GM21723 (cell line): ENCODE results near the gene AGPAT1.
"Not testable (repeated sequence)": the region's sequence is repeated elsewhere in the genome, so short reads cannot be mapped to it uniquely, and the experiment has no call there.

Source experiments
- ATAC-seq: cut with Tn5 transposase; IDR thresholded peaks from one replicate; pipeline ENCODE4 v1.9.1; 2021; ENCODE audit warnings: mild to moderate bottlenecking, moderate library complexity; ENCODE audit not compliant: unreplicated experiment

AGPAT1 gene

GRCh38 chr6:32175711-32176475, at the start of gene AGPAT1:
TSS of gene AGPAT1 (minus strand) at chr6:32176084. CDS start at chr6:32171496, 4,588 bp downstream.
- ATAC-seq = peak; percentile 47

DNA sequence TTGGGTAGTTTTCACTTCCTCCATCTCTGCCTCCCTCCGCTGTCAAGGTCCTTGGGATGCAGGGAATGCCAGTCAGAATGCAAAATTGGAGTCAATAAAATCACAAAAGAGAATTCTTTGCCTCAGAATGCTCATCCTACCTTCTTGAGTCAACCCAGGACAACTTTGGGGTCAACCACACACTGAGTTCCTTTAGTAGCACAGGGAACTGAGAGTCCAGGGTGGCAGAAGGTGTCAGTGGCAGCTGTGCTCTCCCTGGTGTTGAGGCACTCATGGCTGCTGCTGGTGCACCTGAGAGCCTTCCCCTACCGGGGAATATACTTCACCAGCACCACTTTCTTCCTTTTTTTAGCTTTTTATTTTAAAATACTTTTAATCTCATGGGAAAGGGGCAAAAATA, 48.8 kb upstream of the AGPAT1 start:
- ATAC-seq = no peak

GRCh38 chr6:32223258-32224235, 47.7 kb upstream of the AGPAT1 start, which contains the start of gene NOTCH4:
TSS of gene NOTCH4 (minus strand) at chr6:32224067. CDS start at chr6:32223928, 139 bp downstream.
- no peak for ATAC-seq

- no peak for ATAC-seq
These were observed 46.7 kb upstream of the AGPAT1 start for GRCh38 chr6:32222333-32223230.

DNA sequence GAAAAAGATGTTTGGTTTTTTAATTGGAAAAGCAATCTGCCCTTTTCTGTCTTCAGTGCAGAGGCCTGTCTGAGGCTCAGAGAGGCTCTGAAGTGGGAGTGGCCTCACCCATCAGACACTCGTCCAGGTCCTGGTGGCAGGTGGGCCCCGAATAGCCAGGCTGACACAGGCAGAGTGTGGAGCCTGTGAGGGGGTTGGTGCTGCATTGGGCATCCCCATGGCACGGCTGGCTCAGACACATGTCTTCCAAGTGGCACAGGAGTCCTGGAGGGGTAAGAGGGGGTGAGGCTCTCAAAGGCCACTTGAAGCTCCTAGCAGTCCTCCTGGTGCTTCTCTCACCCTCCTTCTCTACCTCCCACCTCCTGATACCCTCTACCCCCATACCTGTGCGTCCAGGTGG, 44.1 kb upstream of the AGPAT1 start:
- no peak for ATAC-seq

DNA sequence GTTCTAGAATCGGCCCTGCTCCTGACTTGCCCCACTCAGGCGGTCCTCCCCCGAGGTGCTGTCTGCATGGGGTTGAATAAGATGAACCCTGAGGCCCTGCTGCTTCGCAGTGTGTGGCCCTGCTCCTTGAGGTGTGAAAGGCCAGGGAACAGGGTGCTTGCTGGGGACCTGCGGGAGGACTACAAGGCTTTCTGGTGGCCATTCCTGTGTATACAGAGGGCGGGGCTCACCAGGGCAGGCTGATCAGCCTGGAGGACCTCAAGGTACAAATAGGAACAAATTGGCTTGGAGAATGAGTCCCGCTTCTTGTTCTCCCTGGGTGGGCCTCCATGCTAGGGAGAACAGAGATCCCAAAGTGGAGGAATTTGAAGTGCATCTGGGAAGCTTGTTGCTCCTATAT, 42.3 kb upstream of the AGPAT1 start:
- no peak for ATAC-seq

DNA sequence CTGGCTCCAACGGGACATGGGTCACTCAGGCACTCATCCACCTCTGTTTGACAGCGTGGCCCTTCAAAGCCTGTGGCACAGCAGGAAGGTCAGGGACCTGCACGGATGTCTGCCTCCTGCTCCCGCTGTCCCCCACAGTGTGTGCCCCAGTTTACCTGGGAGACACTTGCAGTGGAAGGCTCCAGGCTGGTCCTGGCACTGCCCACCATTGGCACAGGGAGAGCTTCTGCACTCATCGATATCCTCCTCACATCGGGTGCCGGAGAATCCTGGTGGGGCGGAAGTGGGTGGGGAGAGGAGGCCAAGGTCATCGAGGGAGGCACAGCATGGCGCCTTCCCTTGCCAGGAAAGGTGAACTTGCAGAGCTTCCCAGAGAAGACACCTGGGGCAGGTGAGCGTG, 41.1 kb upstream of the AGPAT1 start:
- no peak for ATAC-seq

DNA sequence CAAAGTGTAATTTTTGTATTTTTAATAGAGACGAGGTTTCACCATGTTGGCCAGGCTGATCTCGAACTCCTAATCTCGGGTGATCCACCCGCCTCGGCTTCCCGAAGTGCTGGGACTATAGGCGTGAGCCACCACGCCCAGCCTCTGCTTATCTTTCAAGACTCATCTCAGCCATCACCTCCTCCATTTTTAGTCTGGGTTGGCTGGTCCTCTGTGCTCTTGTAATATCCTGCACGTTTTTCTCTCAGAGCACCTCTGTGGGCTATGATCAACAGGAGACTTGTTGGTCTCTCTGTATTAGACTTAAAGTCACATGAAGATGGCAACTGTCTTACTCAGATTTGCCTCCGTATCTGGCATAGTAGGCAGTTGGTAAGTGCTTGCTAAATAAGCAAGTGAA, 40.4 kb upstream of the AGPAT1 start:
- no peak for ATAC-seq

DNA sequence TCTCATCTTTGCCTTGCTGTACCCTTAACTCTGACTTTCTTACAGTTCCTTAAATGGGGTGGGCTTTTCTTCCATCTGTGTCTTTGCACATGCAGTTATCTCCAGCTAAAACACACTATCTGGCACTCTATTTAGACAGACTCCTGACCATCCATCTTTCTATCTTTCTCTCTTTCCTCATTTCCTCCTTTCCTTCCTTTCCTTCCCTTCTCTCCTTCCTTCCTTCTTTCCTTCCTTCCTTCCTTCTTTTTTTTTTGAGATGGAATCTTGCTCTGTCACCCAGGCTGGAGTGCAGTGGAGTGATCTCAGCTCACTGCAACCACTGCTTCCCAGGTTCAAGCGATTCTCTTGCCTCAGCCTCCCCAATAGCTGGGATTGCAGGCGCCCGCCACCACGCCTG, 39.7 kb upstream of the AGPAT1 start:
- ATAC-seq = no peak

DNA sequence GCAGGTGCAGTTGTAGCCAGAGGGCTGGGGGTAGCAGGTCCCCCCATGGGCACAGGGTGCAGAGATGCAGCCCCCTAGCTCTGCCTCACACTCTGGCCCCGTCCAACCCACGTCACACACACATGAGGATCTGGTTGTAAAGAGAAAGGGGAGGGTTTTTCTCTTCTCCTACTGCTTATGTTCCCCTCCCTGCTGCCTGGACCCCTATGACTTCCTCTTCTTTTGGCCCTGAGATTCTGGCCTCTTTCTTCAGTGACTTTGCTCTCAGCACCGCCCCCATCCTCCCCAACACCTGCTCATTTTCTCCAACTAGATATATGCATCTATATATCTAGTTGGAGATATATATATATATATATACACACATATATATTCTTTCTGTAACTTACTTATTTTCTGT, 38.2 kb upstream of the AGPAT1 start:
- ATAC-seq = no peak

DNA sequence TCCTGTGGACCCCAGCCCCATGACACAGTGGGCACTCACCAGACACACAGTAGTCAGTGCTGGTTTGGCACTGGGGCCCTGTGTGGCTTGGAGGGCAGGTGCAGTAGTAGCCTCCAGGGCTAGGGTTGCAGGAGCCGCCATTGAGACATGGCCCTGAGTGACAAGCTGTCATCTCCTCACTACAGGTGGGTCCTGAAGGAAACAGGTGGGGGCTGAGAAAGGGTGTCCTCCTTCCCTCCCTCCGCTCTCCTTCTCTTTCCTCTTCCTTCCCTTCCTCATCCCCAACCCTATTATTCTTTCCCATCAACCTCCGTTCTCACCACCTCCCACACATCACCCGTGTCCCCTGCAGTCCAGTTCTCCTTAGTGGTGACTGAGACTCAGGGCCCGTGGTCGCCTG, 37.8 kb upstream of the AGPAT1 start:
- no peak for ATAC-seq

DNA sequence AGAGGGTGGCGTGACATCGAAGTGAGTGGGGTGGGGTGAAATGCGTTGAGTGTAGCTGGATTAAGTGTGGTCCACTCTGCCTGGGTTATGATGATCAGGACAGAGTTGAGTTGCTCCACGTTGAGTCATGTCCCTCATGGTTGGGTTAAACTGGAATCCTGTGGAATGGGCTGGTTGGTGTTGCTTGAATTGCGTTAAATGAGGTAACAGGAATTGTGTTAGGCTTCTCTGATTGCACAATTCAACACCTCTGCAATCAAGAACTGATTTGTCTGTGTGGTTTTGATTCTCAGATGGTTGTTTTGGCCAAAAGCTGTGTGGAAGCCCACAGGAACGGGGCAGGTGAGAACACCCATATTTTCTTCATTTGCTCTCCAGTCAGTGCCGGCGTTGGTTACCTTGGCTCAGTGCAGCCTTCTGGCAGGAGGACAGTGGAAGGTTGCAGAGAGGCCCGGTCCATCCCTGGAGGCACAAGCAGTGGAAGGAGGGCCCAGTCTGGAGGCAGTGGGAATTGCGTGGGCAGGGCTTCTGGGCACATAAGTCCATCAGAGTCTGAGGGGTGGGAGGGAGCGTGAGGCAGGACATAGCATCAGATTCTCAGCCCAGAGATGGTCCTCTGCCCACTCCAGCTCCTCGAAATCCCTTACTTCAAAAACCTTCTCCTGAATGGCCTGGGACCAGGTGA, 36.3 kb upstream of the AGPAT1 start:
- ATAC-seq = no peak

DNA sequence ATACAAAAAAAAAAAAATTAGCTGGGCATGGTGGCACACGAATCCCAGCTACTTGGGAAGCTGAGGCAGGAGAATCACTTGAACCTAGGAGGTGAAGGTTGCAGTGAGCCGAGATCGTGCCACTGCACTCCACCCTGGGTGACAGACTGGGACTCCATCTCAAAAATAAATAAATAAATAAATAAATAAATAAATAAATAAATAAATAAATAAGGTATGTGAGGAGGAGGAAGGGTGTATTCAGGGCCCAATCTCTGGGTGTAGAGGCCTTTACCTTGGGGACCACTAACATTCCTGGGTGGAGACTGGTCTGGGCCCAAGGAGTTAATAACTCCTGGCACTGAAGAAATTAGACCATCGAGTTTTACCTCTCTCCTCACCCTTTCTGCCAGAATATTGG, 35.5 kb upstream of the AGPAT1 start:
- ATAC-seq = not testable (repeated sequence)

DNA sequence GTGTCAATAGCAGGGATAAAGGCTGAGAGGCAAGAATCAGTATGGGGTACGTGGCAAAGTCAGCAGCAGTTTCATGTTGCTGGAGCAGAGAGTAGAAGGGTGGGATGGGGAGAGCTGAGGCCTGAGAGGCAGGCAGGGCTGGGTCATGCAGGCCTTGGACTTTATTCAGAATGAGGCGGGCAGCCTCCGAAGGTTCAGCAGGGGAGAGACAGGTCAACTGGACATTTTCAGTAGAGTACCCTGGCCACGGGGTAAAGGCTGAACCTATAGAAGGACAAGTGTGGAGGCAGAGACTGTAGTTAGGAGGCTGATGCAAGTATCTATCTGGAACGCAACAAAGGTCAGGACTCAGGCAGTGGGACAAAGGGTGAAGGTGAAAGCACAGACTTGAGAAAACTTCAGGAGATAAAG, 34.3 kb upstream of the AGPAT1 start:
- ATAC-seq = no peak

GRCh38 chr6:32208996-32209395, 33.1 kb upstream of the AGPAT1 start:
- ATAC-seq = no peak

GRCh38 chr6:32204268-32204715, 28.4 kb upstream of the AGPAT1 start:
- ATAC-seq = no peak

- no peak for ATAC-seq
These were observed 27.8 kb upstream of the AGPAT1 start for GRCh38 chr6:32203426-32204267.

DNA sequence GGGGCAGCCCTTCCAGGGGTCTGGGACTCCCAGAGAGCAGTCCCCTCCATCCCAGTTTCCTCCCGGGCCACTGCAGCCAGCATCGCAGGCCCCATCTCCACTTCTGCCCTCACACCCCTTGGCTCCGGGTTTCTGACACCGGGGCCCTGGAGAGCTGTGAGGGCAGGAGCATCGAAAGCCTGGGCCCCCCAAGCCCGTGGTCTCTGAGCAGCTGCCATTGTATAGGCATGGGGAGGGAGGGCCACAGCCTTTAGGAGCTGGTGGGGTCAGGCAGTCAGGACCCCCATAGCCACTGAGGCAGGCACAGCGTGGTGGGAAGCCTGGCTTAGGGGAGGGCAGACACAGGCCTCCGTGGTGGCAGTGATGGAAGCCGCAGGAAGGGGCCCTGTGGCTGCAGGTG, 26.3 kb upstream of the AGPAT1 start:
- no peak for ATAC-seq
